PC-9 (cell line): Measurements from ENCODE around the gene DOCK2.

Source experiments
- EZH2 ChIP-seq: fragments of 200-600 bp; sonication (generic); IDR thresholded peaks from 2 replicates; pipeline ENCODE4 v1.8.0; 2017; ENCODE audit warnings: antibody characterized with exemption, low read depth
- TF ChIP-seq, protein P1 (sequence below): fragments of 200-600 bp; sonication (generic); conservative IDR thresholded peaks from 2 replicates; pipeline ENCODE4 v1.6.1; 2017; ENCODE audit warnings: mixed run types, antibody characterized with exemption, mild to moderate bottlenecking, moderate library complexity

DNA sequence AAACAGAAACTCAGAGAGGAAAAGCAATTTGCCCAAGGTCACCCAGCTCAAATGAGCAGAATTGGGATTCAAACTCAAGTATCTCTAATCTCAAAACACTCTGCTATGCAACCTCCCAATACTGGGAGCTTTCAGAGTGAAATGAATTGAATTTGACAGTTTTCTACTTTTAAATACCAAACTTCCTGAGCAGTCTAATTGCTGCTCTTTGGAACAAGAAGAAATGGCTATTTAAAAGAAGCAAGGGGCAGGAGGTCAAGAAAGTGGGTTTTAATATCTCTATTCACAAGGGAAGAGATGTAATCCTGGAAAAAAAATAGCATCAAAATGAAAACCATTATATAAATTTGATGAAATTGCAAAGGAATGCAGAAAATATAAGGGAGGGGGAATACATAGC, 200.6 kb downstream of the DOCK2 start:
- TF ChIP-seq, protein P1, sequence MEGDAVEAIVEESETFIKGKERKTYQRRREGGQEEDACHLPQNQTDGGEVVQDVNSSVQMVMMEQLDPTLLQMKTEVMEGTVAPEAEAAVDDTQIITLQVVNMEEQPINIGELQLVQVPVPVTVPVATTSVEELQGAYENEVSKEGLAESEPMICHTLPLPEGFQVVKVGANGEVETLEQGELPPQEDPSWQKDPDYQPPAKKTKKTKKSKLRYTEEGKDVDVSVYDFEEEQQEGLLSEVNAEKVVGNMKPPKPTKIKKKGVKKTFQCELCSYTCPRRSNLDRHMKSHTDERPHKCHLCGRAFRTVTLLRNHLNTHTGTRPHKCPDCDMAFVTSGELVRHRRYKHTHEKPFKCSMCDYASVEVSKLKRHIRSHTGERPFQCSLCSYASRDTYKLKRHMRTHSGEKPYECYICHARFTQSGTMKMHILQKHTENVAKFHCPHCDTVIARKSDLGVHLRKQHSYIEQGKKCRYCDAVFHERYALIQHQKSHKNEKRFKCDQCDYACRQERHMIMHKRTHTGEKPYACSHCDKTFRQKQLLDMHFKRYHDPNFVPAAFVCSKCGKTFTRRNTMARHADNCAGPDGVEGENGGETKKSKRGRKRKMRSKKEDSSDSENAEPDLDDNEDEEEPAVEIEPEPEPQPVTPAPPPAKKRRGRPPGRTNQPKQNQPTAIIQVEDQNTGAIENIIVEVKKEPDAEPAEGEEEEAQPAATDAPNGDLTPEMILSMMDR = no peak
- no peak for TF ChIP-seq EZH2
